HG02610 (cell line): ENCODE data around the gene LAIR2.
"Not testable (repeated sequence)": the region's sequence is repeated elsewhere in the genome, so short reads cannot be mapped to it uniquely, and the experiment has no call there.

ENCODE experiments used
- ATAC-seq: cut with Tn5 transposase; IDR thresholded peaks from one replicate; pipeline ENCODE4 v1.9.1; 2021; ENCODE audit warnings: mild to moderate bottlenecking, moderate library complexity; ENCODE audit not compliant: unreplicated experiment

LAIR2 gene

GRCh38 chr19:54492568-54492967 is 10.1 kb upstream of the LAIR2 start:
- no peak for ATAC-seq

- ATAC-seq, result not testable (repeated sequence)
Measured at GRCh38 chr19:54493056-54493455, 9.6 kb upstream of the LAIR2 start.

GRCh38 chr19:54493967-54494585 is 8.6 kb upstream of the LAIR2 start:
- no peak for ATAC-seq

GRCh38 chr19:54495284-54495683 is 7.3 kb upstream of the LAIR2 start:
- ATAC-seq, result not testable (repeated sequence)

- not testable (repeated sequence) for ATAC-seq
Measured at GRCh38 chr19:54497747-54498450, 4.7 kb upstream of the LAIR2 start.

GRCh38 chr19:54498451-54498772 is 4.2 kb upstream of the LAIR2 start:
- not testable (repeated sequence) for ATAC-seq

- ATAC-seq, result not testable (repeated sequence)
Measured at GRCh38 chr19:54505542-54505941, 2.9 kb downstream of the LAIR2 start.

GRCh38 chr19:54506079-54506478 is 3.4 kb downstream of the LAIR2 start:
- ATAC-seq, result no peak

- not testable (repeated sequence) for ATAC-seq
Measured at GRCh38 chr19:54507038-54507717, 4.5 kb downstream of the LAIR2 start.

- ATAC-seq, result no peak
Measured at GRCh38 chr19:54507824-54508223, 5.2 kb downstream of the LAIR2 start.

- ATAC-seq, result not testable (repeated sequence)
Measured at GRCh38 chr19:54508487-54508886, 5.9 kb downstream of the LAIR2 start.

GRCh38 chr19:54509200-54509940 is 6.7 kb downstream of the LAIR2 start:
- not testable (repeated sequence) for ATAC-seq

- no peak for ATAC-seq
Measured at GRCh38 chr19:54515156-54515555, 12.5 kb downstream of the LAIR2 start.

- no peak for ATAC-seq
Measured at GRCh38 chr19:54517483-54517882, 14.9 kb downstream of the LAIR2 start.

GRCh38 chr19:54518844-54519243 is 16.2 kb downstream of the LAIR2 start:
- peak; percentile 67 for ATAC-seq

- ATAC-seq, result no peak
Measured at GRCh38 chr19:54521022-54521859, 18.6 kb downstream of the LAIR2 start.

GRCh38 chr19:54521860-54522513 is 19.4 kb downstream of the LAIR2 start:
- ATAC-seq, result no peak

GRCh38 chr19:54523403-54523802 is 20.8 kb downstream of the LAIR2 start:
- ATAC-seq, result no peak

- ATAC-seq, result no peak
Measured at GRCh38 chr19:54525636-54526035, 23.0 kb downstream of the LAIR2 start.

- ATAC-seq, result no peak
Measured at GRCh38 chr19:54526972-54527371, 24.3 kb downstream of the LAIR2 start.
